IPS-11a (cell line): ENCODE measurements around the gene GLB1L3.

Experiments
- H3K4me3 ChIP-seq: one replicate; pipeline ENCODE4 v1.5.1; 2013; ENCODE audit warnings: low read depth, low read length, control low read depth

GLB1L3 gene, protein sequence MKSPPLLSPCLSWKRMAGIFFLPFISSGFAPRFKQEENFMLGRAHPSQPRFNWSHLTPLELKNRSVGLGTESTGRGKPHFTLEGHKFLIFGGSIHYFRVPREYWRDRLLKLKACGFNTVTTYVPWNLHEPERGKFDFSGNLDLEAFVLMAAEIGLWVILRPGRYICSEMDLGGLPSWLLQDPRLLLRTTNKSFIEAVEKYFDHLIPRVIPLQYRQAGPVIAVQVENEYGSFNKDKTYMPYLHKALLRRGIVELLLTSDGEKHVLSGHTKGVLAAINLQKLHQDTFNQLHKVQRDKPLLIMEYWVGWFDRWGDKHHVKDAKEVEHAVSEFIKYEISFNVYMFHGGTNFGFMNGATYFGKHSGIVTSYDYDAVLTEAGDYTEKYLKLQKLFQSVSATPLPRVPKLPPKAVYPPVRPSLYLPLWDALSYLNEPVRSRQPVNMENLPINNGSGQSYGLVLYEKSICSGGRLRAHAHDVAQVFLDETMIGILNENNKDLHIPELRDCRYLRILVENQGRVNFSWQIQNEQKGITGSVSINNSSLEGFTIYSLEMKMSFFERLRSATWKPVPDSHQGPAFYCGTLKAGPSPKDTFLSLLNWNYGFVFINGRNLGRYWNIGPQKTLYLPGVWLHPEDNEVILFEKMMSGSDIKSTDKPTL

DNA sequence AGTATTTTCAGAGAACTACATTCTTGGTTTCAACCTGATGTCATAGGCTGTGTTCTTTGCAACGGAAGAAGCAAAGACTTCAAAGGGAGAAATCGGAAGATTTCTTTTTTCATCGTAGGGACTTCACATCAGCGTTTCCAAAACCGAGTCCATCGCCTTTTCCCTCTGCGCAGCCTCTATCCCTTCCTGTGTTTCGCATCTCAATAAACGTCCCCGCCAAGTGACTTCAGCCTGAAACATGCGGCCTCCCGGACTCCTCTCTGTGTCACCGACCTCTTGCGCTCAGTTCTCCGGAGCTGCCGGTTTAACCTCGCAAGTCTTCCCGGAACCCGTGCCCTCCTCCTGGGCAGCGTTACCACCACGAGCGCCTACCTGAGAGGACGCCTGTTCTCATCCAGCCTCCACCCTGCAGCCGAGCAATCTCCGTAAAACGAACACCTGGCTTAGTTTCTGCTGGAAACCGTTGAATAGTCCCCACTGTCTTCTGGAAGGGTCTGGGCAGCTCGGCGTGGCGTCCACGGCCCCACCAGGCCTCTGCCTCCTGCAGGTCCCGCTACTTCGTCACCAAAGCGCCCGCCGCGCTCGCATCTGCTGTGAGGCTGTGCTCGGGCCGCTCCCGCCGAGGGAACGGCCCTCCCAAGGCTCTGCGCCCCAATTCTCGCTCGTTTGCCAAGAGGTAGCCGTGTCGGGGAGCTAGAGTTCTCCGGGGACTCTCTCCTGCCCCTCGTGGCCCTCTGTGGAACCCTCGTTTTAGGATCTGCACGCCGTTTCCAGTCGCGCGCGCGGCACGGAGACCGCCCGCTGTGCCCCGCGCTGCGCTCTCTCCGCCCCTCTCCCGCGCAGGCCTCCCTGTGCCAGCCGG, at the start of gene GLB1L3:
Gene GLB1L3 (plus strand): TSS at position 846 of the 862 bp plus-strand sequence. CDS start 362 bp downstream, outside the sequence.
- peak within 1 kb of the TSS; percentile 89 for H3K4me3 ChIP-seq

DNA sequence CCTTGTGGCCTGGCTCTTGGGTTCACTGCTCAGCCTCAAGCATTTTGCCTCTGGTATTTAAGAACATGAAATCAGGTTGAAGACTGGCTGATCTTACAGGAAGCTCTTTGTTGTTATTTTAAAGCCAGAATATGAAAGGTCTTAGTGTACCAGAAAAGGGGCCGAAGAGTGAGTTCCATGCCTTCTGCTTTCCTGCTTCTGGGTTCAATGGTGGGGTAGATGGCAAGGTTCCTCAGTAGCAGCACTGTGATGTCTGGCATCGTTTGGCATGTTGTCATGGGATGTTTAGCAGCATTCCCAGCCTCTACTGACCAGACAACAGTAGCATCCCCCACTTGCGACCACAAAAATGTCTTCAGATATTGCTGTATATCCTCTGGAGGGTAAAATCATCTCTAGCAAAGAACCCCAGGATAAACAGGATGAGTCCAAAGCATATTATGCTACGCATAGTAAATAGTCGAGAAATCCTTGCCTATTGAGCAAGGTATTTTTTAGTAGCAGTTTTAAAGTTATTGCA, 49.3 kb upstream of the GLB1L3 start:
- no peak overlapping the region for H3K4me3 ChIP-seq

DNA sequence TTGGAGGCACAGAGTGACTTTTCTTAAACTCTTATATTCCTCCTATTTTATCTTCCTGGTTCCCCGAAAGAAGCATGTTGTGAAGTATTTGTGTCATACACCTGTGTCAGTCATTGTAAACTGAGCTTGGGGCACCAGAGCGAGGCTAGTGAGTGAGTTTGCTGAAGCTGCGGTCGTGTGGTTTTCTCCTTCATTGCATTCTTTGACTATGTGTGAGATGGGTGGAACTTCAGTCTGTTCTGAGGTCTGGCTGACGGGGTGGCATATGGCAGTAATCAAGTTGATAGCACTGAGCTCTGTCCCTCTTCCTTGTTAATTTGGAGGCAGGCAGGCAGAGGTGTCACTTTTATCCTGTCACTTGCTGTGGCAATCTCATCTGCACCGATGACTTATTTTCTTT, 47.6 kb upstream of the GLB1L3 start:
- H3K4me3 ChIP-seq: no peak overlapping the region

DNA sequence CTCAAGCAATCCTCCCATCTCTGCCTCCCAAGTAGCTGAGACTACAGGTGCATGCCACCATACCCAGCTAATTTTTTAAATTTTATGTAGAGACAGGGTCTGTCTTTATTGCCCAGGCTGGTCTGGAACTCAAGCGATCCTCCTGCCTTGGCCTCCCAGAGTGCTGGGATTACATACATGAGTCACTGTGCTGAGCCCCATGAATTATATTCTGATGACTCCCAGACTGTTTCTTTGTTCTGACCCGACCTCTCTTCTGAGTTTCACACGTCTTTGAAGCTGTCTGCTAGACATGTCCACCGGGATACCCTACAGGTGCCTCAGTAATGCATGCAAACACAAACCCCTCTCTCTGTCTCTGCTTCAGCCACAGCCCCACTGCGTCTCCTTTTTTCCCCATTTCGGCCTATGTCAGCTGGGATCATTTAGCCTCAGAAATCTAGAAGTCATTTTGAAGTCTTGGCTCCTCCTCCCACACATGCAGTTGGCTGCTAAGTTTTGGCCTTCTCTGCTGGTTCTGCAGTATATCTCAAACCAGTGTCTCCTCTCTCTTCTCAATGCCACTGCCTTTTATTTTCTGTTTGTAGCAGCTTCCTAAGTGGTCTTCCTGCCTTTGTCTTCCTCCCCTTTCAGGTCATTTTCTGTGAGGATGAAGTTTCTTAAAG, 46.9 kb upstream of the GLB1L3 start:
- H3K4me3 ChIP-seq: no peak overlapping the region

DNA sequence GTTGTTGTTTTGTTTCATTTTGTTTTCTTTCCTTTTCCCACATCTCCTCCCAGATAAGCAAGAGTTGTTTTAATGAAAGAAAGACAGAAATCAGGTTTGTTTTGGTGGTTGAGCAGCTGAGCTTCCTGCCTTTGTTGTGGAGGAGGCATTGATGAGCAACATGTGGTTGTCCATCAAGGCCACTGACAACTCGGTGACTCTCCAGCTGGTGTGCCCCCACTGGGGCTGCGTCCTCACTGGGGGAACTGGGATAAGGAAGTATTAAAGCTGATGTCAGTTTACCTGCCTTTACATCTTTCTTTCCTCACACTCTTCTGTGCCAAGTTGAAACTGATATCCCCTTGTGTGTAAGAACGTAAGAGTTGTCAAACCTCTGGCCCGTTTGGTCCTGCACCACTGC, 45.8 kb upstream of the GLB1L3 start:
- no peak overlapping the region for H3K4me3 ChIP-seq

DNA sequence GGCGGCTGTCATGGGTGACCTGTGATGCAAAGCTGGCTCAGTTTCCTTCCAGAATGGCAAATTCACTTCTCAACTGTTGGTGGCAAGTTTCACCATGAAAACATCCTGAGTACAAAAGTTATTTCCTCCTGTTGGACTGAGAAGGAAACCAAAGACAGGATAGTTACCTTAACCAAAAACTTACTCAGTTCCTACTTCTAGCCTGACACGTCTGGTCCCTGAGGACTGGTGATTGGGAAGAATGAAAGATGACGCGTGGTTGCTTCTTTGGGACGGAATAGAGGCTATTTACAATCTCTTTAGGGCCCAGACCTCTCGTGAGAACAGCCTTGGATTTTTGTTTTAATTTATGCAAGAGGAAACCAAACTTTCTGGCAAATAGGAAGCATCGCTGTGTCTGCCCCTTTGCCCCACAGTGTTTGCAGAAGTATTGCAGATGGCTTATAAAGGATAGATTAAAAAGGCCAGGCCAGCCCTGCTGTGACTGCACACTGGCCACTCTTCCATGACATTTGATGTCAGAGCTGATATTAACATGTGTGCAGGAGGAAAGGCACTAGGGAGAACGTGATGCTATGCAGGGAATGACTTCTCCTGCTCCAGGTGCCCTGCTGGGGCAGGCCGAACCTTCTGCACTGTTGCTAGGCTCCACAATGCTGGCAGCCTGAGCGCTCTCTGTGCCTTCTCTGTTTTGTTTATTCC, 44.1 kb upstream of the GLB1L3 start:
- no peak overlapping the region for H3K4me3 ChIP-seq

DNA sequence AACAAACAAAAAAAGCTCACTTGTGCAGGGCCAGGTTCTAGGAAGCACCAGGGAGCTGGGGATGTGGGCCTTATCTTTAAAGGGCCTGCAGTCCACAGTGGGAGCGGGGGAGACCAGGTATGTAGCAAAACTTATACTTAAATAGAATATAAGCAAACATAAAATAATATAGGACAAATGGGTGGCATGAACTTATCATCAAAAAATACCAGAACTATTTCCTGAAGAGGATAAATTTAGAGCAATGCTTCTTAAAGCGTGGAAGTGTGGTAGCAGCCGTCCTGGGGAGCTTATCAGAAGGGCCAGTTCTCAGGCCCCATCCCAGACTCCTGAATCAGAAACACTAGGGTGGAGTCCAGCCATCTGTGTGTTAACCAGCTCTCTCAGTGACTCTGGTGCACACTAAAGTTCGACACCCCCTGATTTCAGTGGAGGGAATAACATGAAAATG, 42.4 kb upstream of the GLB1L3 start:
- H3K4me3 ChIP-seq: no peak overlapping the region

DNA sequence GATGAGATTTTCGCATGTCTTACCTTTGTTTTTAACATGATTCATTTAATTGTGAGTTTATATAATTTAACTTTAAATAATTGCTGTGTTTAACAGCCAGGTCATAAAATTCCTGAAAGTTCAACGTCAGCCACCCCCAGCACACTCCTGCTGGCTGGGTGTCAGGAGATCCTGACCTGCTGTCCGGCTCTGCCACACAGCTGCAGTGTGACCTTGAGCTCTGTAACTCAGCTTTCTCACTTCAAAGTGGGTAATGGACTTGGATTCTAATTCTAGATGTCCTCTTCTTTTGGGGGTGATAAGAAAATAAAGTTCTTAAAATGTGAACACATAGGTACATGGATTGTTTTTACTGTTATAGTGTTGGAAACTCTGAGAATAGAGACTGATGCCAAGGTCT, 40.8 kb upstream of the GLB1L3 start:
- no peak overlapping the region for H3K4me3 ChIP-seq

DNA sequence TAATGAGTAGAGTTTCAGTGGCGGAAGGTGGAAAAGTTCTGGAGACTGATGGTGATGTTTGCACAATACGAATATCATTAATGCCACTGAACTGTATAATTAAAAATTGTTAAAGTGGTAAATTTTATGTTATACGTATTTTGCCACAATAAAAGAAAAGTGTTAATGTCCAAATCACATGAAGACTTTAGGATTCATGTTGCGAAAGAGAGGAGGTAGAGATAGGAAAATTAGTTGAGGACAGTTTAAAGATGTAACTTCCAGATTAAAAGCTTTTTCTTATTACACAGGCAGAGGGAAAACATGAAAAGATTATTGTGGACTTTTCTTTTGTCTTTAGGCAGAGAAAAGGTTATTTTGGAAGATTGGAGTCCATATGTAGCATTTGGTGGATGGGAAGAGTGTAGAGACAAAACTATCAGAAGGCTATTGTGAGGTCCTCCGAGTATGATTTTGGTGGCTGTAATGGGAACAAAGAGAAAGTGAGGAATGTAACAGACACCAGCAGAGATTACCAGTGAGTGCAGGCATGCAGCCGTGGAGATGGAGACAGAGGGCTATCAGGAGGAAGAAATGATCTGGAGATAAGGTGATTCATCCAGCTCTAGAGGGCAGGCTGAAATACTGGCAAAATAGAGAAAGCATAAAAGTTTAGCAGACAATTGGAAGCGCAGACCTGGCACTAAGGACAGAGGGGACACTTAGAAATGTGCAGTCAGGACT, 39.2 kb upstream of the GLB1L3 start:
- no peak overlapping the region for H3K4me3 ChIP-seq

DNA sequence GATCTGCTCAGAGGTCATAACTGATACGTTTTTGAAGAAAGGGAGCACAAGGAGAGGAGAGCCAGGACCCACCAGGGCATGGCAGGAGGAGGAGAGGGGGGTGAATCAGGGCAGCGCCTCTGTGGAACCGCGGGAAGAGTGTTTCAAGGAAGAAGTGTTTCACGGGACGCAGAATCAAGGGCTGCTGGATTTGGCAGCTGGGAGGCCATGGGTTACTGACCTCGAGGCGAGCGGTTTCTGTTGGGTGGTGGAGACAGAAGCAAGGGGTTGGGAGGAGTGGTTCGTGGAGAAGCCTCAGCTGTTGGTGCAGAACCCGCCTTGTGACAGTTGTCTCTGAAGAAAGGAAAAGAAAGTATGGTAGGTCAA, 38.6 kb upstream of the GLB1L3 start:
- H3K4me3 ChIP-seq: no peak overlapping the region

DNA sequence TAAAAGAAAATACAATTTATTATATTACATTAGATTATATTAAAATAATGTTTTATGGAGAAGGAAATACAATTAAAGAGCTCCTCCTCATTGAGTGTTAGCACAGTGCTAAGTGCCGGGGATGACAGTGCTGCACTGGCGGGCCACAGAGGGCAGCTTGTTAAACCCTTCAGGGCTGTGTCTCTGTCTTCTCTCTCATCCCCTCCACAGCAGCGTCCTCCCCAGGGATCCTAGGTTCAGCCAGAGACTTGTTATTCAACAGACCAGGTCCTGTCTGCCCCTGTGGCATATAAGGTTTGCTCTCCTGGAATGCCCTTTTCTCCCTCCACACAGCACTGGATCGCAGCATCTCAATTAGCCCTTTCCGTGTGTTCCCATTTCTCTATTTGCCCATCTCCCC, 37.2 kb upstream of the GLB1L3 start:
- no peak overlapping the region for H3K4me3 ChIP-seq

DNA sequence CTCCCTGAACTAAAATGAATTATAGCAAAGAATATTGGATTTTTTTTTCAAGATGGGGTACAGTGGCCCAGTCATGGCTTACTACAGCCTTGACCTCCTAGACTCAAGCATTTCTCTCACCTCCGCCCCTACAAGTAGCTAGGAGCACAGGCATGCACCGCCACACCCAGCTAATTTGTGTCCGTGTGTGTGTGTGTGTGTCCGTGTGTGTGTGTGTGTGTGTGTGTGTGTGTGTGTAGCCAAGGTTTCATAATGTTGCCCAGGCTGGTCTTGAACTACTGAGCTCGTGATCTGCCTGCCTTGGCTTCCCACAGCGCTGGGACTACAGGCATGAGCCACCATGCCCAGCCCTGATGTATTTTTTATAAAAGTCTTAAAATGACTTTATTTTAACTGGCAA, 35.6 kb upstream of the GLB1L3 start:
- no peak overlapping the region for H3K4me3 ChIP-seq

DNA sequence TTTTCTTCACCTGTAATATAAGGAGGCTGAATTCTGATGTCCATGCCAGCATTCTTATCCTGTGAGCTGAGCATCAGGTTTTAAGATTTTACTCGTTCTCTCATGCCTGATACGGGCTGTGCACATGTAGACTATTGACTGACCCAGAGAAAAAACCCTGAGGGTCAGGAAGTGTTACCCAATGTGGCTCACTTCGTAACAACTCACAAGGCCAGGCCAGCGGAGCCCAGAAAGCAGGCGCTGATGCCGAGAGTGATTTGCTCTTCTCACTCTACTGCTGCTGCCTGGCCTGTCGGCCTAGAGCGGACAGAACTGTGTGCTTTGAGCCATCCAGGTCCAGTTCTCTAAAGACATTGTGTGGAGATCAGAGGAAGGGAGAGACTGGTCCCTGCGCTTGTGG, 33.8 kb upstream of the GLB1L3 start:
- no peak overlapping the region for H3K4me3 ChIP-seq

DNA sequence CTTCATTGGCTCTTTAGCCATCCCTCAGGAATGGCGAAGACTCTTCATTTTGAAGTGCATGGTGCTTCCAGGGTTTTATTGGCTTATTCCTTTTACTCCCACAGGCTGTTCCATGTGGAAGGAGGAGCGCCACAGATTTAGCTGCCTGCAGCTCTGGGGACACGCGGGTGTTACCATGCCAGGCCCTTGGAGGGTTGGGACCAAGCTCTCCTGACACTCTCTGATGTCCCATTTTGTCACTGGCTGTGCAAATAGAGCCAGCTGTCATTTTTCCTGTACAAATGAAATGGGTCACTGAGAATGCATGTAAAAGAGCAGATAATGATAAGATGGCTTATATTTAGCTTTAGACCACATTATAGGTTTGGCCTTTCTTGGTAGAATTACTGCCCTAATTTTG, 32.3 kb upstream of the GLB1L3 start:
- no peak overlapping the region for H3K4me3 ChIP-seq

DNA sequence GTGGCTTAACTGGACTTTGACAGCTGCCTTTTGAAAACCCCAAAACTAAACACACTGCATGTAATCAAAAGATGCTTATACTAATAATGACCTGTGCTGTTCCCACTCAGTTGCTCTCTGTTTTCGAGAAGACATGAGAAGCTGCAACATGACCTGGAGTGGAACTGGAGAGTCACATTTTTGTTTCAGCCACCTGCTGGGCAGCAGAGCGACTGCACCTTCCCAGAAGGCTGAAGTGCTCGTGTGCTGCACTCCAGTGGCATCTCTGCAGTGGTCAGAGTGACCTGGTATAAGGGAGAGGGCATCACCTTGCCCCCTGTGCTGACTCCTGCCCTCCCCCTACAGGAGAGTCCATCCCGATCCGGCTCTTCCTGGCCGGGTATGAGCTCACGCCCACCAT, 31.6 kb upstream of the GLB1L3 start:
- H3K4me3 ChIP-seq: no peak overlapping the region

DNA sequence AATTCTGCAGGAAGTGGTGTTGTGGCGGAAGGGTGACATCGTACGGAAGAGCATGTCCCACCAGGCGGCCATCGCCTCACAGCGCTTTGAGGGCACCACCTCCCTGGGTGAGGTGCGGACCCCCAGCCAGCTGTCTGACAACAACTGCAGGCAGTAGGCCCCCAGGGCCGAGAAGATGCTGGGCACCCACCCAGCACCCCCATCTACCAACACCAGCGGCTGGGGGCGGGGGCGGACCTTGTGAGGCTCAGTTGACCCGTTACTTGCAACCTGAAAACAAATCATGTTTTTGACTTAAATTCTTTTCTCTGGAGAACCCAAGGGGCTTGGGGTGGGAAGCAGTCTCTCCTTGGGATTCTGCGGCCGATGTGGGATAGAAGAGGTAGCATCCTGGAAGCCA, 30.7 kb upstream of the GLB1L3 start:
- H3K4me3 ChIP-seq: no peak overlapping the region

DNA sequence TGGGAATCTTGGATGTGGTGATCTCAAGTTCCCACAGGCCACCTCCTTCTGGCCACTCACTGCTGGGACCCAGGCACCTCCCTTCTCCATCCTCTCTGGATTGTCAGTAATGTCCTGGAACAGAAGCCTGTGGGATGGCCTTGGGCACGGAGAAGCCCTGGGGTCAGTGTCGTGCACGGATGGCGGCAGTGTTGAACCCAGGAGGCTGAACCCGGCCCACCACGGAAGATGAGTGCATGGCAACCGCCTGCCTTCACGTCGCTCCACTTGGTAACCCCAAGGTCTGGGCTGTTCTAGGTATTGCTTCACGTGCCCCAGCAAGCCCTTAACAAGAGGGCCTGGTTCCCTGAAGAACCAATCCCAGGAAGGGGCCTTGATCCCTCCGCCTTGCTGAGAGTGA, 30.1 kb upstream of the GLB1L3 start:
- no peak overlapping the region for H3K4me3 ChIP-seq

DNA sequence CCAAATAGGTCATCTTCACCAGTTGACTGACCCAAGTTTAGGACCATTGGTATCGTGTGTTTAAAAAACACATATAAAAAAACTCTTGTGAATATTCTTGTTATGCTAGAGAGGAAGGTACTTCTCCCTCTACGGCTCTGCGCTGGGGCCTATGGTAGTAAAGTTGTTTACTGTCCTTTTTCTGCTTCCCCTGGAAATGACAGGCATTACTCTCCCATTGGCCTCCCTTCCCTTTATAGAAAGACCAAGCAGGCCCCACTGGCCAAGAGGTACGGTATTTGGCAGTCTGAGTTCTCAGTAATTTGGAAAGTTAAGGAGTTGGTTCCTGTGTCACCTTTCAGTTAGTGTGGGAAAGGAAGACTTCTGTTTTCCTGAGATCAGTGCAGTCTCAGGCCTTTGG, 29.5 kb upstream of the GLB1L3 start:
- no peak overlapping the region for H3K4me3 ChIP-seq

DNA sequence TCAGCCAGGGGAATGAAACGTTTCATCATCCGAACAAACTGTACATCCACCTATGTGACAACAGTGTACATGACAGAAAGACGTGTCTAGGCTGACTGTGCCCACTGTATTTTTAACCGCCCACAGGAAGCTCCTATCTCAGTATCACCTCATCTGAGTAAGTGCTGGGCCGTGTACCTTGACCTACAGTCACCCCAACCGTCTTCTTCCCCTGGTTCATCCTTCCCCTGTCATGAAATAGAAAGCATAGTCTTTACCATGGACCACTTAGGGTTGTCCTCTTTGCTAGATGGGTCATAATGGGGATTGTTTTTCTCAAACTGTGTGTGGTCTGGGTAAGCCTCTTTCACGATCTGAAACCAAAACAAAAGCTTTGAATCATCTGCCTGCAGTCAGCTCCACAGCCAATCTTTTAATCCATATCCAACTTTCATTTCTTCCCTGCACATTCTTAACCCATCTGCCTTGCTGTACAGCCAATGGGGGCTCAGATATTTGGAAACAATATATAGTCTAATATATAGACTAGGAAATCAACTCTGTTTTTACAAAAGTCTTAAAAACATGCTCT, 27.2 kb upstream of the GLB1L3 start:
- H3K4me3 ChIP-seq: no peak overlapping the region
